WTC11 (cell line): ENCODE measurements around the gene RUVBL1. TPM values are rescaled to one million over a fixed set of nuclear protein-coding genes. Genes with fewer than 3 reads are reported as not detected.

ENCODE experiments used
- ATAC-seq: fragments of 200-7000 bp; cut with Tn5 transposase; 2 replicates; pipeline ENCODE4 v1.10.0; 2021; ENCODE audit warnings: mild to moderate bottlenecking, moderate library complexity
- CTCF ChIA-PET: fragments of 300-600 bp; sonication (Branson Sonifier 250); formaldehyde crosslinking; loops from one replicate; lab custom pipeline; 2021; ENCODE audit warnings: antibody characterized with exemption; lab: Charles Lee
- POLR2A ChIA-PET: fragments of 350-600 bp; sonication (Branson Sonifier 250); formaldehyde crosslinking; loops from one replicate; lab custom pipeline; 2021; ENCODE audit warnings: antibody characterized with exemption; lab: Charles Lee
- DNase-seq: peaks from one replicate; pipeline ENCODE4 v3.0.0; 2021; ENCODE audit warnings: low spot score
- H3K27ac Mint-ChIP-seq: 2 replicates; pipeline ENCODE4 v1.8.0; 2021; ENCODE audit warnings: mixed read lengths
- H3K27me3 Mint-ChIP-seq: 2 replicates; pipeline ENCODE4 v1.8.0; 2021; ENCODE audit warnings: low read depth, mild to moderate bottlenecking, moderate library complexity, mixed read lengths
- H3K36me3 Mint-ChIP-seq: 2 replicates; pipeline ENCODE4 v1.8.0; 2021; ENCODE audit warnings: mixed read lengths
- H3K4me1 Mint-ChIP-seq: 2 replicates; pipeline ENCODE4 v1.8.0; 2022; ENCODE audit warnings: mixed read lengths
- H3K4me3 Mint-ChIP-seq: 2 replicates; pipeline ENCODE4 v1.8.0; 2021; ENCODE audit warnings: mild to moderate bottlenecking, moderate library complexity, mixed read lengths
- H3K9me3 Mint-ChIP-seq: 2 replicates; pipeline ENCODE4 v1.8.0; 2021; ENCODE audit warnings: mixed read lengths
- CBFB ChIP-seq: sonication (generic); formaldehyde crosslinking; IDR thresholded peaks from 2 replicates; pipeline ENCODE4 v1.8.1; 2022; ENCODE audit warnings: mild to moderate bottlenecking, low read depth, missing genetic modification reagents
- NFE2L1 ChIP-seq: sonication (generic); formaldehyde crosslinking; IDR thresholded peaks from 2 replicates; pipeline ENCODE4 v1.8.1; 2023; ENCODE audit warnings: missing genetic modification reagents
- OVOL2 ChIP-seq: fragments of 250-450 bp; sonication (Bioruptor Pico); IDR thresholded peaks from 2 replicates; pipeline ENCODE4 v1.9.0; 2021; ENCODE audit warnings: mild to moderate bottlenecking, borderline replicate concordance
- SOX15 ChIP-seq: fragments of 250-450 bp; sonication (Bioruptor Pico); IDR thresholded peaks from 2 replicates; pipeline ENCODE4 v1.9.0; 2021; ENCODE audit warnings: mild to moderate bottlenecking
- total RNA-seq: library from RNA; stranded (reverse); gene quantifications from 3 replicates; pipeline ENCODE4 v1.2.3, GENCODE V29; 2021
- TF ChIP-seq, protein P1 (sequence below): fragments of 250-450 bp; sonication (Bioruptor Pico); conservative IDR thresholded peaks from 2 replicates; pipeline ENCODE4 v1.9.0; 2021; ENCODE audit warnings: mild to moderate bottlenecking
- TF ChIP-seq, protein P2 (sequence below): sonication (generic); formaldehyde crosslinking; IDR thresholded peaks from 2 replicates; pipeline ENCODE4 v1.8.0; 2022; ENCODE audit warnings: missing genetic modification reagents
- TF ChIP-seq, protein P3 (sequence below): fragments of 200-600 bp; IDR thresholded peaks from 2 replicates; pipeline ENCODE4 v1.8.0; 2022; ENCODE audit warnings: antibody characterized with exemption
- TF ChIP-seq, protein P4 (sequence below): fragments of 250-450 bp; sonication (Bioruptor Pico); IDR thresholded peaks from 2 replicates; pipeline ENCODE4 v1.9.0; 2021; ENCODE audit warnings: moderate library complexity, mild to moderate bottlenecking, inconsistent platforms, borderline replicate concordance
- TF ChIP-seq, protein P5 (sequence below): sonication (generic); formaldehyde crosslinking; IDR thresholded peaks from 2 replicates; pipeline ENCODE4 v1.8.1; 2023; ENCODE audit warnings: mild to moderate bottlenecking, missing genetic modification reagents, borderline replicate concordance
- TF ChIP-seq, protein P6 (sequence below): sonication (generic); formaldehyde crosslinking; IDR thresholded peaks from 2 replicates; pipeline ENCODE4 v1.8.0; 2022; ENCODE audit warnings: mild to moderate bottlenecking, missing genetic modification reagents

RUVBL1 gene
- total RNA-seq, 1 experiment from 2014 or later: 118 TPM

DNA sequence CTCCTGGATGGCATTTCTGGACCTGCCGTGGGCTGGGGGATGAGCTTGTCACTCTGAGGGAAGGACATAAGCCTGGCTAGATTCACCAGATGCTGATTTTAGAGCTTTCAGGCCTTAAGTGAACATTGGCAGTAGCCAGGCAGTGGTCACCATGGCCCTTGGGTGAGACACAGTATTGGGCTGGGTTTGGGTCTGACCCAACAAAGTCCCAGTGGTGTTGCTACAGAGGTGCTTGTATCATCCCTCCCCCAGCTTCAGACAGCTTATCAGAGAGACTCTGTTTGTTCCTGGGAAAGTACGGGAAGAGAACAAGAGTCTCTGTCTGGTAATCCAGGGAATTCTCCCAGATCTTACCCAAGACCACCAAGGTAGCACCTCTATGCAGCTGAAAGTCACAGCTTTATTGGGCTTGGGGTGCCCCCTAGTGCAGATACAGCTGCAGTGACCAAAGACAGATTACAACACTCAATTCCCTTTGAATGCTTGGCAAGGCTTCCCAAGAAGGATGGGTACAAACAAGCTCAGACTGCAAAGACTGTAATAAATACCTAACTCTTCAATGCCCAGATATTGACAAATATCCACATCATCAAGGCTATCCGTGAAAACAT is 9.8 kb upstream of the RUVBL1 start:
- Mint-ChIP-seq H3K27me3 (peaks cover 18% of the 10 kb centered on the region), H3K9me3 (peaks cover 9% of the 10 kb centered on the region), H3K4me3 (no peak overlapping the region)
- ATAC-seq: peak; percentile 97
- POLR2A ChIA-PET: interaction anchor here (0.9 kb wide), 1 partner anchor 10 kb away, joined by 3 read pairs; no protein-coding TSS in a partner anchor
- DNase-seq: peak; percentile 72
- TF ChIP-seq, protein P1, sequence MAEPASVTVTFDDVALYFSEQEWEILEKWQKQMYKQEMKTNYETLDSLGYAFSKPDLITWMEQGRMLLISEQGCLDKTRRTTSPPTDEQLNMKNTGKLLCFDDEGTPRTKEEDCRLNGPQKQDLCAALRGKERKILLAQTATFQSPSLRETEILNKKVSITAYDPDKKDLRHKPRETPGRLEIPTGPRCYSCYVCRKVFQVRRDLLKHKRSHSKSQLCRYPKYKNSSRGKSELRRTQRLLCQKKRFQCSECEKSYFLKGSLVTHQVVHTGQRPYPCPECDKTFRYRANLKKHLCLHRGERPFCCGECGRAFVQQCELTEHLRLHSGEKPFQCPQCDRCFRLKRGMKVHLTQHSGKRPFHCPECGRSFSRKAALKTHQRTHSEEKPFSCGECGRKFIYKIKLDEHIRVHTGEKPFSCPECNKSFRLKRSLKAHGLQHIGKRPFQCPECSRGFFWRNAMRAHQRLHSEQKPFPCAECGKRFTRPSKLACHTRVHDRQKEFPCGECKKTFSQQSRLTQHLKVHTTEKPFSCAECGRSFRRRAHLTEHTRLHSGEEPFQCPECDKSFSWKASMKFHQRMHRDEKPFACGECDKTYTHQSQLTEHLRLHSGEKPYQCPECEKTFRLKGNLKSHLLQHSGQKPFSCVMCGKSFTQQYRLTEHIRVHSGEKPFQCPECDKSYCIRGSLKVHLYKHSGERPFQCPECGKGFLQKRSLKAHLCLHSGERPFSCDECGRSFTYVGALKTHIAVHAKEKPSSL (CRISPR knock-in tag): peak; percentile 91
- TF ChIP-seq, protein P2, sequence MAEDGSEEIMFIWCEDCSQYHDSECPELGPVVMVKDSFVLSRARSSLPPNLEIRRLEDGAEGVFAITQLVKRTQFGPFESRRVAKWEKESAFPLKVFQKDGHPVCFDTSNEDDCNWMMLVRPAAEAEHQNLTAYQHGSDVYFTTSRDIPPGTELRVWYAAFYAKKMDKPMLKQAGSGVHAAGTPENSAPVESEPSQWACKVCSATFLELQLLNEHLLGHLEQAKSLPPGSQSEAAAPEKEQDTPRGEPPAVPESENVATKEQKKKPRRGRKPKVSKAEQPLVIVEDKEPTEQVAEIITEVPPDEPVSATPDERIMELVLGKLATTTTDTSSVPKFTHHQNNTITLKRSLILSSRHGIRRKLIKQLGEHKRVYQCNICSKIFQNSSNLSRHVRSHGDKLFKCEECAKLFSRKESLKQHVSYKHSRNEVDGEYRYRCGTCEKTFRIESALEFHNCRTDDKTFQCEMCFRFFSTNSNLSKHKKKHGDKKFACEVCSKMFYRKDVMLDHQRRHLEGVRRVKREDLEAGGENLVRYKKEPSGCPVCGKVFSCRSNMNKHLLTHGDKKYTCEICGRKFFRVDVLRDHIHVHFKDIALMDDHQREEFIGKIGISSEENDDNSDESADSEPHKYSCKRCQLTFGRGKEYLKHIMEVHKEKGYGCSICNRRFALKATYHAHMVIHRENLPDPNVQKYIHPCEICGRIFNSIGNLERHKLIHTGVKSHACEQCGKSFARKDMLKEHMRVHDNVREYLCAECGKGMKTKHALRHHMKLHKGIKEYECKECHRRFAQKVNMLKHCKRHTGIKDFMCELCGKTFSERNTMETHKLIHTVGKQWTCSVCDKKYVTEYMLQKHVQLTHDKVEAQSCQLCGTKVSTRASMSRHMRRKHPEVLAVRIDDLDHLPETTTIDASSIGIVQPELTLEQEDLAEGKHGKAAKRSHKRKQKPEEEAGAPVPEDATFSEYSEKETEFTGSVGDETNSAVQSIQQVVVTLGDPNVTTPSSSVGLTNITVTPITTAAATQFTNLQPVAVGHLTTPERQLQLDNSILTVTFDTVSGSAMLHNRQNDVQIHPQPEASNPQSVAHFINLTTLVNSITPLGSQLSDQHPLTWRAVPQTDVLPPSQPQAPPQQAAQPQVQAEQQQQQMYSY (CRISPR knock-in tag): peak; percentile 80
- TF ChIP-seq, protein P3, sequence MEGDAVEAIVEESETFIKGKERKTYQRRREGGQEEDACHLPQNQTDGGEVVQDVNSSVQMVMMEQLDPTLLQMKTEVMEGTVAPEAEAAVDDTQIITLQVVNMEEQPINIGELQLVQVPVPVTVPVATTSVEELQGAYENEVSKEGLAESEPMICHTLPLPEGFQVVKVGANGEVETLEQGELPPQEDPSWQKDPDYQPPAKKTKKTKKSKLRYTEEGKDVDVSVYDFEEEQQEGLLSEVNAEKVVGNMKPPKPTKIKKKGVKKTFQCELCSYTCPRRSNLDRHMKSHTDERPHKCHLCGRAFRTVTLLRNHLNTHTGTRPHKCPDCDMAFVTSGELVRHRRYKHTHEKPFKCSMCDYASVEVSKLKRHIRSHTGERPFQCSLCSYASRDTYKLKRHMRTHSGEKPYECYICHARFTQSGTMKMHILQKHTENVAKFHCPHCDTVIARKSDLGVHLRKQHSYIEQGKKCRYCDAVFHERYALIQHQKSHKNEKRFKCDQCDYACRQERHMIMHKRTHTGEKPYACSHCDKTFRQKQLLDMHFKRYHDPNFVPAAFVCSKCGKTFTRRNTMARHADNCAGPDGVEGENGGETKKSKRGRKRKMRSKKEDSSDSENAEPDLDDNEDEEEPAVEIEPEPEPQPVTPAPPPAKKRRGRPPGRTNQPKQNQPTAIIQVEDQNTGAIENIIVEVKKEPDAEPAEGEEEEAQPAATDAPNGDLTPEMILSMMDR: peak; percentile 34; the same call in 1 of the 2 replicates
- no peak for TF ChIP-seq OVOL2 (CRISPR knock-in tag)
- TF ChIP-seq, all 79 proteins: peak for 3
- Mint-ChIP-seq H3K36me3 (peaks cover 3% of the 10 kb centered on the region), H3K27ac (peak overlapping the region; percentile 10; the same call in 1 of the 2 replicates), H3K4me1 (no peaks in the 10 kb centered on the region)
- CTCF ChIA-PET: interaction anchor here (0.7 to 2.6 kb wide), 38 partner anchors 10 to 558 kb away, joined by 3 to 36 read pairs (median 4); partner anchors contain the start of genes EEFSEC and RUVBL1

DNA sequence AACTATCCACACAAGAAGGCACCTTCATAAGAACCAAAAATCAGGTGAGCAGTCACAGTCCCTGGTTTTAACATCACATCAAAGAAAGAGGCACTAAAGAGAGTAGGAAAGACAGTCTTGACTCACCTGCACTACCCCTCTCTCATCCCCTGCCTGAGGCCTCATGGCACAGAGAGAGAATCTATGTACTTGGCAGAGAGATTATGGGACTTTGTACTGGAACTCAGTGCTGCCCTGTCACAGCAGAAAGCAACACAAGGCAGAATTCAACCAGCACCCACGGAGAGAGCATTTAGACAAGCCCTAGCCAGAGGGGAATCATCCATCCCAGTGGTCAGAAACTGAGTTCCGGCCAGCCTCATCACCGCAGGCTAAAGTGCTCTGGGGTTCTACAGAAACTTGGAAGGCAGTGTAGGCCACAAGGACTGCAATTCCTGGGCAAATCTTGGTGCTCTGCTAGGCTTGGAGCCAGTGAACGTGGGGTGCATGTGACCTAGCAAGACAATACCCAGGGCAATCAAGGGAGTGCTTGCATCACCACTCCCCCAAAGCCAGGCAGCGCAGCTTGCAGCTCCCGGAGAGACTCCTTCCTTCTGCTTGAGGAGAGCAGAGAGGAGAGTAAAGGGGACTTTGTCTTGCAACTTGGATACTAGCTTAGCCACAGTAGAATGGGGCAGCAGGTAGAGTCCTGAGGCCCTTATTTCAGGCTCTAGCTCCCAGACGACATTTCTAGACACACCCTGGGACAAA is 8.5 kb upstream of the RUVBL1 start:
- Mint-ChIP-seq H3K9me3 (peaks cover 9% of the 10 kb centered on the region), H3K36me3 (peaks cover 3% of the 10 kb centered on the region), H3K4me1 (no peaks in the 10 kb centered on the region), H3K4me3 (no peak overlapping the region), H3K27ac (no peak overlapping the region), H3K27me3 (peaks cover 21% of the 10 kb centered on the region)
- CTCF ChIA-PET: interaction anchor here (2.0 to 2.6 kb wide), 3 partner anchors 9 to 63 kb away, joined by 26 to 36 read pairs (median 26); partner anchors contain the start of gene RUVBL1
- no peak for ATAC-seq
- no peak for DNase-seq
- POLR2A ChIA-PET: no interaction called here
- no peak for TF ChIP-seq CBFB
- TF ChIP-seq NFE2L1 (CRISPR knock-in tag): no peak
- TF ChIP-seq, protein P4, sequence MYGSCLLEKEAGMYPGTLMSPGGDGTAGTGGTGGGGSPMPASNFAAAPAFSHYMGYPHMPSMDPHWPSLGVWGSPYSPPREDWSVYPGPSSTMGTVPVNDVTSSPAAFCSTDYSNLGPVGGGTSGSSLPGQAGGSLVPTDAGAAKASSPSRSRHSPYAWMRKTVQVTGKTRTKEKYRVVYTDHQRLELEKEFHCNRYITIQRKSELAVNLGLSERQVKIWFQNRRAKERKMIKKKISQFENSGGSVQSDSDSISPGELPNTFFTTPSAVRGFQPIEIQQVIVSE (CRISPR knock-in tag): no peak
- no peak for TF ChIP-seq SOX15
- TF ChIP-seq, protein P5, sequence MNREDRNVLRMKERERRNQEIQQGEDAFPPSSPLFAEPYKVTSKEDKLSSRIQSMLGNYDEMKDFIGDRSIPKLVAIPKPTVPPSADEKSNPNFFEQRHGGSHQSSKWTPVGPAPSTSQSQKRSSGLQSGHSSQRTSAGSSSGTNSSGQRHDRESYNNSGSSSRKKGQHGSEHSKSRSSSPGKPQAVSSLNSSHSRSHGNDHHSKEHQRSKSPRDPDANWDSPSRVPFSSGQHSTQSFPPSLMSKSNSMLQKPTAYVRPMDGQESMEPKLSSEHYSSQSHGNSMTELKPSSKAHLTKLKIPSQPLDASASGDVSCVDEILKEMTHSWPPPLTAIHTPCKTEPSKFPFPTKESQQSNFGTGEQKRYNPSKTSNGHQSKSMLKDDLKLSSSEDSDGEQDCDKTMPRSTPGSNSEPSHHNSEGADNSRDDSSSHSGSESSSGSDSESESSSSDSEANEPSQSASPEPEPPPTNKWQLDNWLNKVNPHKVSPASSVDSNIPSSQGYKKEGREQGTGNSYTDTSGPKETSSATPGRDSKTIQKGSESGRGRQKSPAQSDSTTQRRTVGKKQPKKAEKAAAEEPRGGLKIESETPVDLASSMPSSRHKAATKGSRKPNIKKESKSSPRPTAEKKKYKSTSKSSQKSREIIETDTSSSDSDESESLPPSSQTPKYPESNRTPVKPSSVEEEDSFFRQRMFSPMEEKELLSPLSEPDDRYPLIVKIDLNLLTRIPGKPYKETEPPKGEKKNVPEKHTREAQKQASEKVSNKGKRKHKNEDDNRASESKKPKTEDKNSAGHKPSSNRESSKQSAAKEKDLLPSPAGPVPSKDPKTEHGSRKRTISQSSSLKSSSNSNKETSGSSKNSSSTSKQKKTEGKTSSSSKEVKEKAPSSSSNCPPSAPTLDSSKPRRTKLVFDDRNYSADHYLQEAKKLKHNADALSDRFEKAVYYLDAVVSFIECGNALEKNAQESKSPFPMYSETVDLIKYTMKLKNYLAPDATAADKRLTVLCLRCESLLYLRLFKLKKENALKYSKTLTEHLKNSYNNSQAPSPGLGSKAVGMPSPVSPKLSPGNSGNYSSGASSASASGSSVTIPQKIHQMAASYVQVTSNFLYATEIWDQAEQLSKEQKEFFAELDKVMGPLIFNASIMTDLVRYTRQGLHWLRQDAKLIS (CRISPR knock-in tag): no peak
- TF ChIP-seq, protein P6, sequence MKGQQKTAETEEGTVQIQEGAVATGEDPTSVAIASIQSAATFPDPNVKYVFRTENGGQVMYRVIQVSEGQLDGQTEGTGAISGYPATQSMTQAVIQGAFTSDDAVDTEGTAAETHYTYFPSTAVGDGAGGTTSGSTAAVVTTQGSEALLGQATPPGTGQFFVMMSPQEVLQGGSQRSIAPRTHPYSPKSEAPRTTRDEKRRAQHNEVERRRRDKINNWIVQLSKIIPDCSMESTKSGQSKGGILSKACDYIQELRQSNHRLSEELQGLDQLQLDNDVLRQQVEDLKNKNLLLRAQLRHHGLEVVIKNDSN (CRISPR knock-in tag): no peak
